Left lung (tissue), 10 donors: ENCODE measurements around the gene KCNG3. TPM values are rescaled to one million over a fixed set of nuclear protein-coding genes. Genes with fewer than 3 reads are reported as not detected.
A peak's percentile ranks its signal among the peaks of the same experiment; 100 is the strongest.

Source experiments
- ATAC-seq: fragments of 200-7000 bp; cut with Tn5 transposase; one replicate; pipeline ENCODE4 v1.9.1; 2020; ENCODE audit warnings: moderate library complexity
- DNase-seq, 4 donors: peaks; one replicate each; pipeline ENCODE4 v3.0.0-alpha.2; 2013 to 2020
- H3K27ac ChIP-seq, 2 donors: fragments of 200-600 bp; sonication (generic) in 1 of 2; one replicate each; pipeline versions ENCODE4 v1.5.0 to v1.8.0; 2020 to 2021
- H3K27me3 ChIP-seq, 2 donors: fragments of 200-600 bp; sonication (generic) in 1 of 2; one replicate each; pipeline versions ENCODE4 v1.5.0 to v1.8.0; 2020 to 2021
- H3K36me3 ChIP-seq, 2 donors: fragments of 200-600 bp; sonication (generic) in 1 of 2; one replicate each; pipeline versions ENCODE4 v1.5.0 to v1.8.0; 2020 to 2021
- H3K4me1 ChIP-seq, 2 donors: fragments of 200-600 bp; one replicate each; pipeline ENCODE4 v1.8.0; 2021
- H3K4me3 ChIP-seq, 2 donors: fragments of 200-600 bp; sonication (generic) in 1 of 2; one replicate each; pipeline versions ENCODE4 v1.5.0 to v1.8.0; 2020 to 2021; ENCODE audit warnings: mild to moderate bottlenecking in 1 of 2
- H3K9me3 ChIP-seq, 2 donors: fragments of 200-600 bp; sonication (generic) in 1 of 2; one replicate each; pipeline versions ENCODE4 v1.5.0 to v1.8.0; 2020 to 2021
- CTCF ChIP-seq, 2 donors: fragments of 200-600 bp; sonication (generic) in 1 of 2; IDR thresholded peaks; one replicate each; pipeline versions ENCODE4 v1.5.0 to v1.8.0; 2021; ENCODE audit warnings: antibody characterized with exemption in 2 of 2
- intact Hi-C, 2 donors: fragments of 100-400 bp; cut with DNase I; formaldehyde crosslinking; loops; one replicate each; pipeline versions ENCODE4 v1.11.2 to v1.14.2; 2022
- polyA plus RNA-seq, 6 donors: library from polyadenylated mRNA; unstranded; fragments of 120-200 nt; gene quantifications; one replicate each; pipeline ENCODE4 v1.2.1, GENCODE V29; 2013; ENCODE audit not compliant: insufficient read length in 6 of 6
- total RNA-seq, 2 donors: library from RNA; stranded (reverse); fragmentation: NEBNext Ultra II Directional; extraction: Animal tissue kit (Norgen Biotek cat#: 25700); gene quantifications; one replicate each; pipeline ENCODE4 v1.2.1, GENCODE V29; 2021
- donor health status: DM: no; HTN: yes; CAD: no.
- donor health status: DM: no; HTN: no; CAD: no.

KCNG3 gene
- total and polyA plus RNA-seq, 8 donors, result 0.06 to 1.3 (median 0.10) TPM; not detected in 1

- DNase-seq, result no peak
- Histone ChIP-seq H3K27me3 (no peaks in the 10 kb centered on the region), H3K36me3 (no peaks in the 10 kb centered on the region), H3K27ac (no peak overlapping the region), H3K9me3 (no peaks in the 10 kb centered on the region), H3K4me3 (no peak overlapping the region), H3K4me1 (no peaks in the 10 kb centered on the region)
- no peak for ATAC-seq
- no peak for TF ChIP-seq CTCF (IDR thresholded peaks at IDR 0.05)
- intact Hi-C loops, result no loop called here
Measured at GRCh38 chr2:42452545-42452944, 41.2 kb downstream of the KCNG3 start.

- H3K36me3 ChIP-seq, result no peaks in the 10 kb centered on the region
- H3K27ac ChIP-seq, result no peak overlapping the region
- no peaks in the 10 kb centered on the region for H3K9me3 ChIP-seq
- no peaks in the 10 kb centered on the region for H3K27me3 ChIP-seq
- H3K4me1 ChIP-seq, result no peaks in the 10 kb centered on the region
- ATAC-seq, result no peak
- DNase-seq, result no peak
- no peak overlapping the region for H3K4me3 ChIP-seq
- intact Hi-C loops, result no loop called here
- TF ChIP-seq CTCF (IDR thresholded peaks at IDR 0.05), result no peak
Measured at GRCh38 chr2:42450136-42450535, 43.6 kb downstream of the KCNG3 start.

GRCh38 chr2:42449163-42450087 lies 44.4 kb downstream of the KCNG3 start:
- TF ChIP-seq CTCF (IDR thresholded peaks at IDR 0.05), result no peak
- DNase-seq, result no peak
- H3K27me3 ChIP-seq, result no peaks in the 10 kb centered on the region
- no peak overlapping the region for H3K27ac ChIP-seq
- H3K9me3 ChIP-seq, result no peaks in the 10 kb centered on the region
- no peaks in the 10 kb centered on the region for H3K36me3 ChIP-seq
- intact Hi-C loops, result no loop called here
- no peaks in the 10 kb centered on the region for H3K4me1 ChIP-seq
- no peak overlapping the region for H3K4me3 ChIP-seq
- ATAC-seq, result no peak

- Histone ChIP-seq H3K36me3 (no peaks in the 10 kb centered on the region), H3K4me3 (no peak overlapping the region), H3K9me3 (no peaks in the 10 kb centered on the region), H3K4me1 (no peaks in the 10 kb centered on the region), H3K27me3 (no peaks in the 10 kb centered on the region), H3K27ac (no peak overlapping the region)
- DNase-seq, result no peak
- ATAC-seq, result no peak
- intact Hi-C loops, result no loop called here
- no peak for TF ChIP-seq CTCF (IDR thresholded peaks at IDR 0.05)
Measured at GRCh38 chr2:42448163-42448562, 45.6 kb downstream of the KCNG3 start.

- Histone ChIP-seq H3K9me3 (no peaks in the 10 kb centered on the region), H3K27ac (peak overlapping the region; percentile 63 to 74), H3K27me3 (no peaks in the 10 kb centered on the region), H3K4me3 (no peak overlapping the region), H3K4me1 (no peaks in the 10 kb centered on the region), H3K36me3 (no peaks in the 10 kb centered on the region)
- intact Hi-C loops, result no loop called here
- DNase-seq (peak in 1 of 4 donors; percentile 66), ATAC-seq (peak; percentile 84)
- TF ChIP-seq CTCF (IDR thresholded peaks at IDR 0.05), result no peak
Measured at GRCh38 chr2:42446503-42447271, 47.1 kb downstream of the KCNG3 start.
